Measurements from ENCODE around the gene HUNK.

Gene HUNK

GRCh38 chr21:32044205-32045180 is 171.7 kb downstream of the HUNK start:
- CTCF ChIA-PET, result no interaction called here
- POLR2A ChIA-PET, result no interaction called here
- TF ChIP-seq ARNT (IDR thresholded peaks at IDR 0.05), result no peak
- DNase-seq (ENCODE audit: extremely low spot score), result no peak

DNA sequence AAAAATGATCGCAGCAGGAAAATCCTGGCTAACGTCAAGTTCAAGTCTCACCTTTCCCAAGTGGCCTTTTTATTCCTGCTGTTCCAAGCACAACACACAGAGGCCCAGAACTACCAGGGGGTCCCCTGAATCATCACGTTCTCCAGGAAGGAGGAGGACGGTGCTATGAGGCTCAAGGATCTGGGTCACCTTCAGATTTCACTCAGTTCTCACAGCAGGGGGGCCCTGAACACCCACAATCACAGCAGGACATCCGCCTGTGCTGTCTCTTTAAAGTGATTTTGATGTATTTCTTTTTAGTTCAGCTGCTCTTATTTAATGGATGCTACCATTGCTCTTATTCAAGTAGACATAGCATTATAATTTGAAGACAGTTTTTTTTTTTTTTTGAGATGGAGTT is 173.4 kb downstream of the HUNK start:
- ChIA-PET CTCF (no interaction called here), POLR2A (no interaction called here)
- TF ChIP-seq SUZ12 (IDR thresholded peaks at IDR 0.05), result no peak
- TF ChIP-seq FOXA1 (IDR thresholded peaks at IDR 0.05), result no peak
- no peak for TF ChIP-seq TARDBP (IDR thresholded peaks at IDR 0.05)
- no peak for TF ChIP-seq SP1 (IDR thresholded peaks at IDR 0.05)
- no peak for TF ChIP-seq HDGF (IDR thresholded peaks at IDR 0.05; ENCODE audit: borderline replicate concordance)
- no peak for TF ChIP-seq FOXM1 (IDR thresholded peaks at IDR 0.05; ENCODE audit: borderline replicate concordance)
- no peak for TF ChIP-seq ELF4 (IDR thresholded peaks at IDR 0.05)
- TF ChIP-seq ZNF384 (IDR thresholded peaks at IDR 0.05), result no peak
- TF ChIP-seq LEF1 (IDR thresholded peaks at IDR 0.05; ENCODE audit: borderline replicate concordance), result no peak
- no peak for TF ChIP-seq BHLHE40 (IDR thresholded peaks at IDR 0.05; ENCODE audit: borderline replicate concordance)
- TF ChIP-seq PKNOX1 (IDR thresholded peaks at IDR 0.05), result no peak
- TF ChIP-seq FOXK2 (IDR thresholded peaks at IDR 0.05), result no peak
- no peak for TF ChIP-seq L3MBTL2 (conservative IDR thresholded peaks at IDR 0.05)
- no peak for TF ChIP-seq ARNT (IDR thresholded peaks at IDR 0.05)
- no peak for TF ChIP-seq NFRKB (IDR thresholded peaks at IDR 0.05)
- no peak for TF ChIP-seq CTBP1 (IDR thresholded peaks at IDR 0.05; ENCODE audit: borderline replicate concordance)
- DNase-seq (ENCODE audit: extremely low spot score), result no peak

GRCh38 chr21:32048353-32048752 is 175.5 kb downstream of the HUNK start:
- POLR2A ChIA-PET, result no interaction called here
- TF ChIP-seq TARDBP (IDR thresholded peaks at IDR 0.05) (no peak), L3MBTL2 (conservative IDR thresholded peaks at IDR 0.05) (no peak), ARNT (IDR thresholded peaks at IDR 0.05) (no peak), ZNF384 (IDR thresholded peaks at IDR 0.05) (no peak), BHLHE40 (IDR thresholded peaks at IDR 0.05; ENCODE audit: borderline replicate concordance) (no peak), SUZ12 (IDR thresholded peaks at IDR 0.05) (no peak), NFRKB (IDR thresholded peaks at IDR 0.05) (no peak), FOXM1 (IDR thresholded peaks at IDR 0.05; ENCODE audit: borderline replicate concordance) (no peak), ELF4 (IDR thresholded peaks at IDR 0.05) (no peak), FOXA1 (IDR thresholded peaks at IDR 0.05) (no peak), CTBP1 (IDR thresholded peaks at IDR 0.05; ENCODE audit: borderline replicate concordance) (no peak), HDGF (IDR thresholded peaks at IDR 0.05; ENCODE audit: borderline replicate concordance) (no peak), SP1 (IDR thresholded peaks at IDR 0.05) (no peak), PKNOX1 (IDR thresholded peaks at IDR 0.05) (no peak), LEF1 (IDR thresholded peaks at IDR 0.05; ENCODE audit: borderline replicate concordance) (no peak), FOXK2 (IDR thresholded peaks at IDR 0.05) (no peak)
- DNase-seq (ENCODE audit: extremely low spot score), result no peak
- CTCF ChIA-PET, result no interaction called here
